CD4-positive, alpha-beta T cell treated with Interferon gamma for 1 hour (primary cell): Measurements from ENCODE around the gene IRGC.
A peak's percentile ranks its signal among the peaks of the same experiment; 100 is the strongest.

Source experiments
- DNase-seq: peaks from one replicate; pipeline ENCODE4 v3.0.0-alpha.2; 2020

IRGC gene

GRCh38 chr19:43726736-43727592 lies 11.1 kb downstream of the IRGC start:
- DNase-seq: no peak

DNA sequence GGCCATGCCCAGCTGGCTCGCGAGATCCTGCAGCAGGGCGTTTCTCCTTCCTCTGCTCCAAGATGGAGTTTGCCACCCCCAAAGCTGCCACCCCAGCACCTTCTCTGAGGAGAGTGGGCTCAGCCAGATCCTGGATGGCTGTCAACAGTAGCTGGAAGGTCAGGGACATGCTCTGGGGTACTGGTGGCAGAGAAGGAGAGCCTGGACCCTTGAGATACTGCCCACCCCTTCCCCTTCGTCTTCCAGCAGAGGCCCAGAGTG lies 11.6 kb downstream of the IRGC start:
- DNase-seq: no peak

DNA sequence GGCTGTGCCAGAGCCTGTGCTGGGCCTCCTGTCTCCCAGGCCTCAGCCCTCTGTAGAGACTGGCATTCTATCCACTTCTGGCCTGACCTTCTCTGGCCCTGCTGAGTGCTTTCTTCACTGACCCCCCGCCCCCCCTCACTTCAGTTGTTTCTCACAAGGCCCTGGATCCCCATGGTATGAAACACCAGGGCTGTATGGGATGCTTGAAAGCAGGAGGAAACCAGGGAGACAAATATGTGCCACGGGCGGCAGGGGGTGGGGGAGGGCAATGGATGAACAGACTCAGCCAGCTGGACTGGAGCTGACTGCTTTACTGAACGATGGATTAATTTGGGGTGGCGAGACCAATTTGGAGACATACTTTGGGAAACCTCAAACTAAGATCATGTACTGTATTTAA lies 14.0 kb downstream of the IRGC start:
- no peak for DNase-seq

GRCh38 chr19:43731346-43731745 lies 15.5 kb downstream of the IRGC start:
- no peak for DNase-seq

DNA sequence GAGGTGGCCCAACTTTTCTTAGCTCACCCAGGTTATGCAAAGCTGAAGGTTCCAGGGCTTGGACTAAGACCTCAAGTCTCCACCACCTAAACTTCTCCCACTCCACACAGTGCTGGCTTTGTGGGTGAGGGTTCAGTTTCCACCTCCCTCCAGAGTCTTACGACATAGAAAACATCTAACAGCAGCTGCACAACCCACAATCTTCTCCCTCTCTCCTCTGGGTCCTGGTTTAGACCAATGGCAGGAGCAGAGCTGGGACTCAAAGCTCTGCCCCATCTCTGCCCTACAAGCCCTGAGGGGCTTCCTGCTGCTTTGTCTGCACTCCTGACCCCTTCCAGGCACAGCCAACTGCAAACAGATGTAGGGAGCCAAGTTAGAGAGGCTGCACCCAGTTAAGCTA lies 16.0 kb downstream of the IRGC start:
- DNase-seq: no peak

DNA sequence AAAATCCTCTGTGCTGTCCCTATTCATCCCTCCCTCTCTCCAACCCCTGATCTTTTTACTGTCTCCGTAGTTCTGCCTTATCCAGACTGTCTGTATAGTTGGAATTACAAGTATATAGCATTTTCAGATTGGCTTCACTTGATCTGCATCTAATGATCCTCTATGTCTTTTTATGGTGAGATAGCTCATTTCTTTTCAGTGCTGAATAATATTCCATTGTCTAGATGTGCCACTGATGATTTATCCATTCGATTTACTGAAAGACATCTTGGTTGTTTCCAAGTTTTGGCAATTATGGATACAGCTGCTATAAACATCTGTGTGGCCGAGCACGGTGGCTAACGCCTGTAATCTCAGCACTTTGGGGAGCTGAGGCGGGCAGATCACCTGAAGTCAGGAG lies 19.1 kb downstream of the IRGC start:
- DNase-seq: no peak

- no peak for DNase-seq
These were observed 20.1 kb downstream of the IRGC start for GRCh38 chr19:43735957-43736356.

DNA sequence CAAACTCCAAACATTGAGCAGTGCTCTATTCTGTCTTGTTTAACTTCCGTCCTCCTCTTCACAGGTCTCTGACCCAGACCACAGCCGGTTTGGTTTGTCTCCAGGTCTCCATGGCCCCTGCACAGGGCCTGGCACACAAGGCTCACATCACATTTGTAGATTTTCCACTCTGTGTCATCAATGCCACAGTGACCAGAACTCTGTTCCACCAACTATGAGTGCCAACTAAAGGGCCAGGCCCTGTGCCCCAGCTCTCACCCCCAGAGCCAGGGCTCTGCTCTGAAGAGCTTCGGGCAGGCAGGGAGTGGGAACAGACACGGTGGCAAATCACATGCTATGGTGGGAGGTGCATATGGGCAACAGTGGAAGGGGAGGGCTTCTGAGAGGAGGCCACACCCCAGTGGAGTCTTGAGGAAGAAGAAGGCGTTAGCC lies 22.9 kb downstream of the IRGC start:
- DNase-seq: no peak

- no peak for DNase-seq
These were observed 23.8 kb downstream of the IRGC start for GRCh38 chr19:43739439-43740235.

GRCh38 chr19:43741075-43741825 lies 25.4 kb downstream of the IRGC start:
- no peak for DNase-seq

DNA sequence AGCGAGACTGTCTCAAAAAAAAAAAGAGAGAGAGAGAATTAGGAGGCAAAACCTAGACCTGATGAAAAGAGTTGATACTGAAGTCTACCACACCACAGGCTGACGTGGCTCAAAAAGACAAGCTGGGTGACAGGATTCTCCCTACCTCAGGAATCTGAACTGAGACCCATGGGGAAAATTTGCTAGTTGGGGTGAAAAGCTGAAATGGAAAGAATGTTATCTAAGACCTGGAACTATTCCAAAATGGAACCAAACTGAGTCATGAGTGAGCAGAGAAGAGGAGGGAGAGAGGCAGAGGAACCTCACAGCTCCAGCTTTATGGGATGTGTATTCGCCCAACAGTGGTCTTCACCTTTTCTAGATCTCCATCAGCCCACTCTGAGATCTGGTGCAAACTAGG lies 27.2 kb downstream of the IRGC start:
- DNase-seq: no peak

- DNase-seq: no peak
These were observed 31.8 kb downstream of the IRGC start for GRCh38 chr19:43747557-43748204.

GRCh38 chr19:43748205-43748594 lies 32.3 kb downstream of the IRGC start:
- no peak for DNase-seq

DNA sequence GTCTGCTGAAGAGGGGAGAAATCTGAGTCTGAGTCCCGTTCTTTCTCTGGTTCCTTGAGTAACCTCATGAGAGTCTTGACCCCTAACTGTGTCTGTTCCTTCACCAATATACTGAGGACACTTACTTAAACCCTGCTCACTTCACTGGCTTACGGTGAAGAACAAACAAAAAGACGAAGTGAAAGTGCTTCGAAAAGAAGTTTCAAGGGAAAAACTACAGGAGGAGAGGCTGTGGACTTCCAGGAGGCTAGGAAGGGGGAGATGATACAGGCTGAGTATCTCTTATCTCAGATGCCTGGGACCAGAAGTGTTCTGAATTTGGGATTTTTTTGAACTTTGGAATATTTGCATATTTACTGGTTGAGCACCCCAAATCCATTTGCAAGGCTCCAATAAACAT lies 32.8 kb downstream of the IRGC start:
- no peak for DNase-seq

- DNase-seq: no peak
These were observed 33.3 kb downstream of the IRGC start for GRCh38 chr19:43749152-43749551.

DNA sequence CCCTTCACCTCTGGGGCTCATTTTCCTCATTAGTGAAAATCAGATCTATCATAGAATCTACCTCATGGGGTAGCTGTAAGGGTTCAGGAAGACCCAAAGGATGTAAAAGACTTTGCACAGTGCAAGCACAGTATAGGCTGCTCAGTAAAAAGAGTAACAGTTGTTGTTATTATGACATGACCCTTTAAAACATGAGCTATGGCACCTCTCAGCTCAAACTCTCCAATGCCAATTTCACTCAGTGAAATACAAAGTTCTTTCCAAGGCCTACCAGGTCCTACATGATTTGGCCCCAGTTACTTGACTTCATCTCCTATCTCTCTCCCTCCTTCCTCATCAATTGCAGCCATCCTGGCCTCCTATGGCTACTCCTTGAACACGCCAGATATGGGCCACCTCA lies 34.0 kb downstream of the IRGC start:
- no peak for DNase-seq

DNA sequence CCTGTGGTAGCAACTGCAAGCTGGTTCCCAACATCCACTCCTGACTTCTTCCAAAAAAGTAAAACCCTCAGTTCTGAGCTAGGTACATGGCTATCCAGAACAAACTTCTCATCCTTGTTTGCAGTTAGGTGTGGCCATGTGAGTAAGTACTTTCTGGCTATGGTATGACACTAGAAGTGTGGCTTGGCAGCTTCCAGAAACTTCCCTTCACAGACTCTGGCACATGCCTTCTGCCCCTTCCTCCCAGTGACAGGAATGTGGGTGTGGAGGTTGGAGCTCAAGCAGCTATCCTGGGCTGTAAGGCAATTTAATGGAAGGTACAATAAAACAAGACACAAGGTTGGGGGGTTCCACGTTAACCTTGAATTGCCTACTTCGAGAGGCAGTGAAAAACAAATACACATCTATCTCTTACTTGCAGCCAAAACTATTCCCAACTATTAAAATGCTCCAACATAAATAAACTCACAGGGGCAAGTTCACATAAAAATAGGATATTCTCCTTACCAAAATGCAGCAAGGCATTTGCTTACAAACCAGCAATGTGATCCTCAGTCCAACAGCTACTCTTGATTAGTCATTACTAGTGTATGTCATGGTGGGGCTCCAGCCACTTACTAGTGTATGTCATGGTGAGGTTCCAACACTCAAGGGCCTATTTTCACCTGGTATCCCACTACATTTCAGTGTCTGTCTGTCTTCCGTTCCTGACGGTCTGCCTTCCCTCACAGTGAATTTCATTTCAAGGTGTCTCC lies 35.8 kb downstream of the IRGC start:
- DNase-seq: no peak

DNA sequence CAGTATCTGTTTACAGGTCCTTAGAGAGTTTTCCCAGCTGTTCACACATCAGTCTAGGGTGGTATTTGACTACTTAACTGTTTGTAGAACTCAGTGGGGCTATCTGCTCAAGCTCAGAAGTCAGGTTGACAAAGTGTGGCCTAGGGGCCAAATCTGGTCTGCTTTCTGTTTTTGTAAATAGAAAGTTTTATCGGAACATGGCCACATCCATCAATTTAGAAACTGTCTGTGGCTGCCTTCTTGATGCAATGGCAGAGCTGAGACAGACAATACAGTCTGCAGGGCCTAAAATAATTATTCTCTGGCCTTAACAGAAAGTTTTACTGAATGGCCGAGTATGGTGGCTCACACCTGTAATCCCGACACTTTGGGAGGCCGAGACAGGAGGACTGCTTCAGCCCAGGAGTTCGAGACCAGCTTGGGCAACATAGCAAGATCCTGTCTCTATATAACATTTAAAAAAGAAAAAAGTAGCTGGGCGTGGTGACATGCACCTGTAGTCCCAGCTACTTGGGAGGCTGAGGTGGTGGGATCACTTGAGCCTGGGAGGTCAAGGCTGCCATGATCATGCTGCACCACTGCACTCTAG lies 36.5 kb downstream of the IRGC start:
- DNase-seq: no peak

DNA sequence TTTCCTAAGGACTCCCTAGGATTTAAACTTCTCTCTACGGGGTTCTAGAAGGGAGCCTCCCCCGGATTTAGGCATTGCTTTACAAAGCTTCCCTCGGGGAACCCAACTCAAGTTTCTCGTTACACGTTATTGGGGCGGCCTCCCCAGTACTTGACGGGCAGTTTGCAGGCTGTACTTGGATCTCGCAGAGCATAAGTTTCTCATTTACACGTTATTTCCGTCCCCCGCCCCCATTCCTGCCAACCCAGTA lies 38.3 kb downstream of the IRGC start:
- DNase-seq: no peak

GRCh38 chr19:43754503-43755255 lies 38.8 kb downstream of the IRGC start, which contains the start of gene SMG9:
Gene SMG9 (minus strand): TSS chr19:43754962. CDS start chr19:43750741, 4,221 bp downstream.
- DNase-seq: peak; percentile 98

DNA sequence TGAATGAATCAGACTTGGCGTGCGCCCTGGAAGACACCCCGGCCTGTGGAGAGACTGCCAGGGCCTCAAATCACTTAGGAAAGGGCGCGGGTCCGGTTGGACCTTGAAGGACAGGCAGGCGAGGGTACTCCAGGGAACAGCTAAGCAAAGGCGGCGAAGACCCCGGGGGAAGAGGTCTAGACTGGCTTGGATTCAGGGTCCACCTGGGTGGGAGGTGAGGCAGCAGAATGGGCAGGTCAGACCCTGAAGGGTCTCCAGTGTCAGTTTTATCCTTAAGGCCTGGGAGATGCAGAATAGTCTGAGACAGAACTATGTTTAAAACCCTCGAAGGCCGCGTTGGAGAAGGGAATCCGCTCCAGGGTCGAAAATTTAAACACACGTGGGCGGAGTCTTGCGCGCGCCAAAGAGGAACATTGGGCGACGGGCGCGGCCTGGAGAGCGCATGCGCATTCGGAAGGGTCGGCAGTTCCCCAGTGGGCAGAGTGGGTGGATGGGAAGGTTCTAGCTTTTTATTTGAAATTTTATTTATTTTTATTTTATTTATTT lies 39.5 kb downstream of the IRGC start:
- DNase-seq: peak; percentile 80
